K562 (cell line): ENCODE data around the gene FAM151A.

Experiments
- BCL6 ChIP-seq: fragments of 250-450 bp; sonication (Bioruptor Pico); IDR thresholded peaks from 2 replicates; pipeline ENCODE4 v1.4.0; 2020
- CTCF ChIP-seq, 3 experiments: IDR thresholded peaks in 2 of 3; conservative IDR thresholded peaks in 1 of 3; 2 replicates each; pipeline ENCODE4 v1.5.1; 2011 to 2012; ENCODE audit warnings: low read length in 3 of 3, mild to moderate bottlenecking in 3 of 3, control low read depth in 2 of 3, improper control_type of control experiment in 1 of 3, inconsistent platforms in 1 of 3, low read depth in 1 of 3, mixed read lengths in 1 of 3, moderate library complexity in 1 of 3; ENCODE audit not compliant: insufficient read depth in 2 of 3
- EP300 ChIP-seq: IDR thresholded peaks from 2 replicates; pipeline ENCODE4 v1.6.1; 2012; ENCODE audit warnings: low read length, improper control_type of control experiment
- HNRNPL ChIP-seq: fragments of 200-400 bp; formaldehyde crosslinking; IDR thresholded peaks from 2 replicates; pipeline ENCODE4 v1.6.1; 2017; ENCODE audit warnings: low read depth, mild to moderate bottlenecking, low read length
- KDM1A ChIP-seq, 2 experiments: fragments of 450-650 bp; IDR thresholded peaks; 2 replicates each; pipeline ENCODE4 v1.6.1; 2016; ENCODE audit warnings: mild to moderate bottlenecking in 2 of 2
- NCOA2 ChIP-seq, 2 experiments: fragments of 450-650 bp; IDR thresholded peaks; 2 replicates each; pipeline ENCODE4 v1.6.1; 2018; ENCODE audit warnings: mild to moderate bottlenecking in 2 of 2, moderate library complexity in 1 of 2; ENCODE audit not compliant: partially characterized antibody in 2 of 2
- SIN3A ChIP-seq, 2 experiments: fragments of 150-350 bp in 1 of 2; IDR thresholded peaks; 2 replicates each; pipeline ENCODE4 v1.6.1; 2011 to 2016; ENCODE audit warnings: borderline replicate concordance in 2 of 2, low read depth in 2 of 2, low read length in 2 of 2, mild to moderate bottlenecking in 2 of 2, moderate library complexity in 2 of 2; ENCODE audit not compliant: control insufficient read depth in 1 of 2
- SIRT6 ChIP-seq: IDR thresholded peaks from one replicate; pipeline ENCODE4 v1.6.1; 2012; ENCODE audit warnings: low read depth, mild to moderate bottlenecking, control low read depth, inconsistent platforms, low read length, moderate library complexity
- ZBTB26 ChIP-seq: fragments of 450-650 bp; formaldehyde crosslinking; IDR thresholded peaks from 2 replicates; pipeline ENCODE4 v1.4.0; 2022; ENCODE audit warnings: missing genetic modification characterization
- ZBTB33 ChIP-seq: sonication (generic); formaldehyde crosslinking; IDR thresholded peaks from 2 replicates; pipeline ENCODE4 v1.8.1; 2023; ENCODE audit warnings: mild to moderate bottlenecking, missing genetic modification reagents
- ZNF124 ChIP-seq: sonication (generic); formaldehyde crosslinking; IDR thresholded peaks from 2 replicates; pipeline ENCODE4 v1.8.1; 2022; ENCODE audit warnings: missing genetic modification reagents

GRCh38 chr1:54565113-54565501, 58.2 kb downstream of the FAM151A start:
- TF ChIP-seq BCL6 (CRISPR knock-in tag) (no peak), SIRT6 (no peak), ZBTB26 (CRISPR knock-in tag) (no peak), ZNF124 (CRISPR knock-in tag) (no peak), CTCF (IDR thresholded peaks at IDR 0.05 in 2 of 3, conservative IDR thresholded peaks at IDR 0.05 in 1 of 3; ENCODE audit: insufficient read depth in 2 of 3, low read depth in 1 of 3, low read length in 3 of 3) (no peak), EP300 (peak; percentile 14; the same call in 1 of the 2 replicates), NCOA2 (IDR thresholded peaks at IDR 0.05; ENCODE audit: partially characterized antibody in 2 of 2) (no peak), ZBTB33 (no peak), HNRNPL (no peak), SIN3A (IDR thresholded peaks at IDR 0.05; ENCODE audit: borderline replicate concordance in 2 of 2, control insufficient read depth in 1 of 2, low read depth in 2 of 2, low read length in 2 of 2) (no peak), KDM1A (IDR thresholded peaks at IDR 0.05) (no peak)
